ENCODE measurements around the gene LSMEM2.
A peak's percentile ranks its signal among the peaks of the same experiment; 100 is the strongest.
"Not testable (repeated sequence)": the region's sequence is repeated elsewhere in the genome, so short reads cannot be mapped to it uniquely, and the experiment has no call there.

LSMEM2 gene

GRCh38 chr3:50246517-50246954 lies 32.4 kb upstream of the LSMEM2 start:
- DNase-seq: peak; percentile 84 to 86

- DNase-seq: no peak
Observed at GRCh38 chr3:50248387-50248786, 30.5 kb upstream of the LSMEM2 start.

GRCh38 chr3:50249457-50249856 lies 29.4 kb upstream of the LSMEM2 start:
- DNase-seq: no peak

GRCh38 chr3:50250514-50250913 lies 28.4 kb upstream of the LSMEM2 start:
- DNase-seq: no peak

- no peak for DNase-seq
Observed at GRCh38 chr3:50251220-50251619, 27.7 kb upstream of the LSMEM2 start.

GRCh38 chr3:50254577-50255250 lies 24.2 kb upstream of the LSMEM2 start:
- DNase-seq: peak; percentile 14 to 16

GRCh38 chr3:50255251-50255615 lies 23.7 kb upstream of the LSMEM2 start:
- DNase-seq: no peak

- DNase-seq: peak in 1 of 2 experiments; percentile 13
Observed at GRCh38 chr3:50256978-50257890, 21.7 kb upstream of the LSMEM2 start.

GRCh38 chr3:50258029-50258680 lies 20.7 kb upstream of the LSMEM2 start:
- DNase-seq: no peak

GRCh38 chr3:50258979-50259378 lies 19.9 kb upstream of the LSMEM2 start:
- no peak for DNase-seq

- no peak for DNase-seq
Observed at GRCh38 chr3:50259432-50260026, 19.4 kb upstream of the LSMEM2 start.

GRCh38 chr3:50260027-50260941 lies 18.6 kb upstream of the LSMEM2 start:
- peak; percentile 88 to 91 for DNase-seq

GRCh38 chr3:50260942-50261441 lies 17.9 kb upstream of the LSMEM2 start:
- DNase-seq: no peak

- no peak for DNase-seq
Observed at GRCh38 chr3:50261505-50261904, 17.4 kb upstream of the LSMEM2 start.

GRCh38 chr3:50262200-50262599 lies 16.7 kb upstream of the LSMEM2 start:
- DNase-seq: not testable (repeated sequence)

- DNase-seq: no peak
Observed at GRCh38 chr3:50262778-50263177, 16.1 kb upstream of the LSMEM2 start.

GRCh38 chr3:50263478-50264382 lies 15.2 kb upstream of the LSMEM2 start:
- DNase-seq: no peak

GRCh38 chr3:50264383-50264963 lies 14.4 kb upstream of the LSMEM2 start:
- DNase-seq: no peak

- DNase-seq: no peak
Observed at GRCh38 chr3:50264964-50265485, 13.9 kb upstream of the LSMEM2 start.

- DNase-seq: no peak
Observed at GRCh38 chr3:50265571-50265970, 13.3 kb upstream of the LSMEM2 start.

Measured in AML-193 (cell line).